ENCODE data around the gene EXD1.

The EXD1 gene

GRCh38 chr15:41263891-41264351 lies 33.4 kb upstream of the EXD1 start:
- TF ChIP-seq TAF1 (IDR thresholded peaks at IDR 0.05; ENCODE audit: borderline replicate concordance, insufficient read depth, low read length) (no peak), POLR2AphosphoS5 (IDR thresholded peaks at IDR 0.05; ENCODE audit: low read depth, low read length) (no peak), SIN3A (IDR thresholded peaks at IDR 0.05; ENCODE audit: borderline replicate concordance, insufficient read depth, low read length) (no peak), REST (IDR thresholded peaks at IDR 0.05; ENCODE audit: insufficient read depth in 1 of 2, low read depth in 2 of 2, low read length in 2 of 2) (no peak), FOXP2 (optimal IDR thresholded peaks at IDR 0.05; ENCODE audit: borderline replicate concordance, extremely low read depth, extremely low read length, insufficient read depth) (no peak)

DNA sequence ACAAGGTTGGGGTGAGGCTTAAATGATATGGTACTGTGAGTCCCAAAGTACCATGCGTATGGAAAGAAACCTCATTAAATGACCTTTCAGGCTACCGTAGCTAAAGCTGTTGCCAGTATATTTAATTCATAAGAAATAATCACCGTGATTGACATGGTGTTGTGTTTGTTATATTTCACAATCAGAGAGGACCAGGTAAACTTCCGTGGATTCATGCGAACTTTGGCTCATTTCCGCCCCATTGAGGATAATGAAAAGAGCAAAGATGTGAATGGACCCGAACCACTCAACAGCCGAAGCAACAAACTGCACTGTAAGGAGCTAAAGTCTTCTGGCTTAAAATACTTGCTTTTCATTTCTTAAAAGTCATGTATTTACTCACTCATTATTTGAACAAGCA lies 32.0 kb upstream of the EXD1 start:
- TF ChIP-seq FOXP2 (optimal IDR thresholded peaks at IDR 0.05; ENCODE audit: borderline replicate concordance, extremely low read depth, extremely low read length, insufficient read depth) (no peak), SIN3A (IDR thresholded peaks at IDR 0.05; ENCODE audit: borderline replicate concordance, insufficient read depth, low read length) (no peak), POLR2AphosphoS5 (IDR thresholded peaks at IDR 0.05; ENCODE audit: low read depth, low read length) (no peak), REST (IDR thresholded peaks at IDR 0.05; ENCODE audit: insufficient read depth in 1 of 2, low read depth in 2 of 2, low read length in 2 of 2) (no peak), TAF1 (IDR thresholded peaks at IDR 0.05; ENCODE audit: borderline replicate concordance, insufficient read depth, low read length) (no peak)

GRCh38 chr15:41259546-41260189 lies 29.1 kb upstream of the EXD1 start:
- TF ChIP-seq POLR2AphosphoS5 (IDR thresholded peaks at IDR 0.05; ENCODE audit: low read depth, low read length) (no peak), TAF1 (IDR thresholded peaks at IDR 0.05; ENCODE audit: borderline replicate concordance, insufficient read depth, low read length) (no peak), REST (IDR thresholded peaks at IDR 0.05; ENCODE audit: insufficient read depth in 1 of 2, low read depth in 2 of 2, low read length in 2 of 2) (no peak), FOXP2 (optimal IDR thresholded peaks at IDR 0.05; ENCODE audit: borderline replicate concordance, extremely low read depth, extremely low read length, insufficient read depth) (no peak), SIN3A (IDR thresholded peaks at IDR 0.05; ENCODE audit: borderline replicate concordance, insufficient read depth, low read length) (no peak)

GRCh38 chr15:41258750-41259471 lies 28.4 kb upstream of the EXD1 start:
- no peak for TF ChIP-seq SIN3A (IDR thresholded peaks at IDR 0.05; ENCODE audit: borderline replicate concordance, insufficient read depth, low read length)

DNA sequence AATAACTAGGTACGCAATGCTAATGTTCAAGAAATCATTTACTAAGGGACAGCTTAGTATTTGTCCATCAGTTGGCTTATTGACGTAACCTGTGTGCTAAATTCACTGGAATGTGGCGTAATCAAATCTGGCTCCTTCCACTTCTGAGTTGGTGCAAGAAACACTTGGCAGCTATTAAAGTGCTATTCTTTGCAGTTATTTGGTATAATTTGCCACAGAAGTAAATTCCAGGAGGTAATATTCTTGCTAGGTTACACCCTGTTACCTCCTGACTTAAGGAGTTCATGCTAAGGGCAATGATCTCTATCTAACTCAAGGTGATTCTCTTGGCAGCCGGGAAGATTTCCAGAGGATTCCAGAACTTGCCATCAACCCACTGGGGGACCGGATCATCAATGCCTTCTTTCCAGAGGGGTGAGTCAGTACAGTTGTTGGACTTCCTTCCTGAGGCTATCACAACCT lies 26.1 kb upstream of the EXD1 start:
- TF ChIP-seq TAF1 (IDR thresholded peaks at IDR 0.05; ENCODE audit: borderline replicate concordance, insufficient read depth, low read length), result no peak
- TF ChIP-seq POLR2AphosphoS5 (IDR thresholded peaks at IDR 0.05; ENCODE audit: low read depth, low read length), result no peak
- no peak for TF ChIP-seq SIN3A (IDR thresholded peaks at IDR 0.05; ENCODE audit: borderline replicate concordance, insufficient read depth, low read length)
- TF ChIP-seq REST (IDR thresholded peaks at IDR 0.05; ENCODE audit: insufficient read depth in 1 of 2, low read depth in 2 of 2, low read length in 2 of 2), result no peak
- TF ChIP-seq FOXP2 (optimal IDR thresholded peaks at IDR 0.05; ENCODE audit: borderline replicate concordance, extremely low read depth, extremely low read length, insufficient read depth), result no peak
